GM18870 (cell line): ENCODE data around the gene HIVEP2.

Experiments used
- ATAC-seq: cut with Tn5 transposase; IDR thresholded peaks from one replicate; pipeline ENCODE4 v1.9.1; 2021; ENCODE audit warnings: moderate library complexity; ENCODE audit not compliant: unreplicated experiment

HIVEP2 gene

DNA sequence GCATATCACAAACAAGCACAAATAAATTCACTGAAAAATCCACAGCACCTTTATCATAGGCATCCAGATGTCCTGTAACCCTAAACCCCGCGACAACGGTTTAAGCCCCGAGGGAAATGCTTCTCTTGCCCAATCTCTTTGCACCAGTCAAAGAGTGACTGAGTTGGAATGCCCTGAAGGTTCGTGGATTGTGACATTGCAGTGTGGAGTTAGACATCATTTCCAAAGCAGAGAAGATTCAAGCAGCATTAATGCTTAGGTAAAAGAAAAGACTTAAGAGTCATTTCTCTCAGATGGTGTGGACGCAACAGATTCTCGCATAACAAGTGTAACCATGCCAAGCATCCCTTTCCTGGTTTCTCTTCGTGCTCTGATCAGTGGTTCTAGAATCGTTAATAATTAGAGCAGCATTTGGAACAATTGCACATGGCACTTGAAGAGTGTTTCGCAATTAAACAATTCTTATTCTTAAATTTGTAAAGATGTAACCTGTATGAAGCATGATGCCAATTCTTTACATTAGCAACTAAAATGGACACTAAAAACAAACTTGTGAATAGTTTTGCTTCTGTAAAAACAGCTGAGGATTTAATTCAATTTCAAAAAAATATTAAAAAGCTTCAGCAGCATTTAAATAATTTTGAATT is 121.6 kb downstream of the HIVEP2 start:
- no peak for ATAC-seq

DNA sequence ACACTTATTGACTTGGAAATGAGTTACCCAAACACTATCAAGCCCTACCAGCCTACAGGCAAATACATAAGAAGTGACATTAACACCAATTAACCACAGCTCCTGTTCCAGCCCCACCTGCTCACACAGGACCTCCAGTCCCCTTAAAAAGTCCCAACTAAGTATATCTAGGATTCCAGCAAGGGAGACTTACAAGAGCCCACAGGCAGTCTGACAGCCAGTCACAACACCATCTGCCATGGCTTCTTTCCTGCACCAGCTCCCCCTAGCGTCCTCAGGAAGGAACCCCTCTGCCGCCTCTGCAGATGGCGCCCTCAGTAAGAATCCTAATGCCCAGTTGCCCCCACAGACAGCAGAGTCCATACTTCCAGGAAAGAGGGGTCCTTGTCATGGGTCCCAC is 122.1 kb downstream of the HIVEP2 start:
- ATAC-seq, result no peak

DNA sequence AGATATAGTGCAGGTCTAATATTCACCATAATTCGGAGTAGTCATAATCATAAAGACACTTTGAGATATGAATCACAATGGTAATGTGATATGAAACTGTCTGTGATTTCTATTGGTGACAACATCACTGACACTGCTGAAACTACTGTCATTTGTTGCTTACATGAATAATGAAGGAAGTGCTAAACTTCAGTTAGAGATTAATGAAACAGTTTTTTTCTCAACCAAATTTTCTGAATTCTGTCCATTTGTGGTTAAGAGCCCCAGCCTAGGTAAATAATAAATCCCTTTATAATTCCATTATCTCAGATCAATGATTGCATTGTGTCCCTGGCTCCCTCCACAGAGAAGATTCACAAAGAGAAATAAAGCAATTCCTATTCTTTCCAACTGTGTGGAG is 122.6 kb downstream of the HIVEP2 start:
- ATAC-seq, result peak; percentile 87

- ATAC-seq, result no peak
Observed at GRCh38 chr6:142821860-142822259, 123.1 kb downstream of the HIVEP2 start.

GRCh38 chr6:142821164-142821716 is 123.7 kb downstream of the HIVEP2 start:
- no peak for ATAC-seq

- no peak for ATAC-seq
Observed at GRCh38 chr6:142820338-142821051, 124.5 kb downstream of the HIVEP2 start.

DNA sequence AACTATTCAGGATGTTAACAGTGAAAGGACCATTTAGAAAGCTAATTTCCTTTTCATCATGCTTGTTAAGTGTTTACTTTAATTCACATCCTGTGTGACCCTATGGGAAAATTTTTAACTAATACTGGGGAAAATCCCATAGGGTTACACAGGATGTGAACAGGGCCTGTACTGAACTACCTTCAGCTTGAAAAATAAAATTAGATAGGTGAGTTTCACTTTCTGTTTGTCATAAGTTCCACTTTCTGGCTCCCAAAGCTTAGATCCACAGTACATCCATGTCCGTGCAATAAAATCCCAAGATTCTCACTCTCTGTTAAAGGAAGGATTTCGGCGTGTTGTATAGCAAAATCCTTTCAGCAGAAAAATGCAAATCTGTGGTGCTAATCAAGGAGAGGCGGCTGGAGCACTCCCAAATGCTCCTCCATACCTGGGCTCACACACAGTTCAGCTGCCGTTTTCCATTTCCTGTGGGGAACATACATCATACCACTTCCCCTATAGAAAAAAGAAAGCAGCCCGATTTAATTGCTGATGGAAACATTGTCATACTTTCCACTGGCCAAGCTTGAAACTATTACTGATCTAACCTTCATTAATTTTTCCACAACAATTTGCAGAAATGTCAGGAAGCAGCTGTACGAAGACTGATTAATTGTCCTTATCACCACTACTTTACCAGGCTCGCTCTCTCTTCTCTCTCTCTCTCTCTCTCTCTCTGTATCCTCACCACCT is 125.2 kb downstream of the HIVEP2 start:
- peak; percentile 63 for ATAC-seq

DNA sequence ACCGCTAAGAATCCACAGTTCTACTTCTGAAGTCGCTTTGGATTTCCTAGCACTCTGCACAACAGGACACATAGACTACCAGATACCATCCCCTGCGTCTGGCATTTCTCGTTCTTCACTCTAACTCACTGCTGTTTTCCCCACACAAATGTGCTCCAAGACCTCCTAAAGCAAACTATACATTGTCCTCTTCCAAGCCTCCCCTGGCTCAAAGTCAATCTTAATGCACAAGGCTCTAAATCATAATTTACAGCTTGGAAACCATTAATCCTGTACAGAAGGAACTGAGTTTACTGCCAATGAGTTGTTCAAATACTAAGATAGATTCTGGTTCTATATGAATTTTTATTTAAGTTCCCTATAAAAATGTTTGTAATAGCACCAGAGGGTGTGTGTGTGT is 128.5 kb downstream of the HIVEP2 start:
- ATAC-seq, result no peak

- ATAC-seq, result no peak
Observed at GRCh38 chr6:142816031-142816430, 128.9 kb downstream of the HIVEP2 start.

- ATAC-seq, result no peak
Observed at GRCh38 chr6:142811923-142812322, 133.1 kb downstream of the HIVEP2 start.

DNA sequence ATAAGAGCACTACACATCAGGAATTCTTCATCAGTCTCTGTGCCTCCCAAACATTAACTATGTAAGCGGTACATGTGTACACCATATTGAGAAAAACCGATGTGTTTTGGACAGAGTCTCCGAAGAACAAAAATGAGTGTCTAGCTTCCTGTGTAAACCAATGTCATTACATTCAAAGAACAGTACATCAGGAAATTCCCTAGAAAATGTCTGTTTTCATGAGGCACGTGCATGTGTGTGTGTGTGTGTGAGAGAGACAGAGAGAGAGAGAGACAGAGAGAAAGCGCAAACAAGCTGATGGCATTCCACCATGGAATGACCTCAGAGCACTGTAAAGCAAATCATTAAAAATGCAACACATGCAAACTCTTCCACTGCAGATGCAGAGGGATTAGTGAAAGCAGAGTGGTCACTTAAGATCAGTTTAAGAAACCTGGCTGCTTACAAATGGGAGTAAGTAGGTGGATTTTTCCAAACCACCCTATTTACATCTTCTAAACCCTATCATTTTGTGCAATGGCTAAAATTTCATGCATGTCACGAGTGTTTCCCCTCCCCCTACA is 133.9 kb downstream of the HIVEP2 start:
- ATAC-seq, result no peak

GRCh38 chr6:142809947-142810346 is 135.0 kb downstream of the HIVEP2 start:
- ATAC-seq, result no peak

GRCh38 chr6:142808405-142809061 is 136.4 kb downstream of the HIVEP2 start:
- no peak for ATAC-seq

DNA sequence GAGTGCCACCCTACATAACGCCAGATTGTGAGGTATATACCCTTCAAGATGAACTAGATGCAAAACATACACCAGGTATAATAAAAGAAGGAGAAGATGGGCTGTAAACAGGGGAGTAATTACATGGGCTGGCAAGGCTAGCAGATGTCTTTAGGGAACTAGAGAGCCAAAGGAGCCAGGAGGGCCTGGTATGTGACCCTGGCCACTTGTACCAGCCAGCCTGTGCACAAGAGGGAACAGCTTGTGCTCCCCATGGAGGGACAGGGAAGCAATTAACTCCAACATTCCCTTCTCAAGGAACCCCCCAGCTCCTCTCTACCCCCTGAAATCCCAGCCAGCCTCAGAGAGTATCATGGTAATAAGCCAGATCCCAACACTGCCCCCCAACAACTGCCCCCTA is 139.9 kb downstream of the HIVEP2 start:
- no peak for ATAC-seq

DNA sequence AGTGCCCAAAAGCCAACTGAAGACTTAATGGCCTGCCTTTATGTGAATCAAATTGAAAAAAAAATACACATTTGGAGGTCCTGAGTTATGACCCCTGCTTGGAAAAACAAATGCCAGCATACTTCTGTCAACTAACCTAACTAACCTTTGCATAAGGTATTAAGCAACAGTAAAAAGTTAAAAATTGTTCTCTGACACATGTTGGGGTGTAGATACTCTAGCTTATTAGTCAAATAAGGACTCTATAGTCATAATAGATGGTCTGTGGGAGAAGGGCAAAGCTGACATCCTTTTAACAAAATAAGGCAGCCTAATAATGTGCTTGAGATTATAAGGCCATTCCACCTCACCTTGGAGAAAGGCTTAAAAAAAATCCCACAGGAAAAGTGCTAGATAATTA is 140.5 kb downstream of the HIVEP2 start:
- no peak for ATAC-seq

DNA sequence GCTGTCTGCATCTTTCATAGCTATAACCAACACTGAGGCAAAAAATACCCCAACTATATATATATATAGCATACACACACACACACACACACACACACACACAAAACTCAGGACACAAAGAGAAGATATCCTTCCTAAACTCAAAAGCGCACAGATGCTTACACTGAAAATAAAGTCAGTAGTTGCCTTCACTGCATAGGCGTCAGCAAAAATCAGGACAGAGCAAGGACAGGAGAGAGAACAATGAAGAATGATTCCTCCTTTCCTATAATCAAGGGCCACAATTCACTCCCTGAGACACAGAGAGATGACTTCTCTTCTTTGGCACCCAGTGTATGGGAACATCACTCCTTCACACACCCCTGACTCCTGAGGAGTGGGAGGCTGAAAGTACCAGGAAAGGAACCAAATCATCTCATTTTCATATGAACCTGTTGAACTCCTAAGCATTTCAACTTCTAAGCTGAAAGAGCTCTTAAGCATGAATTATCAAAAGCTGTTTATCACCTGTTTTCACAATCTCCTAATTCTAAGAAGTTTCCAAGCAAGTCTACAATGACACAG is 141.4 kb downstream of the HIVEP2 start:
- ATAC-seq, result no peak

DNA sequence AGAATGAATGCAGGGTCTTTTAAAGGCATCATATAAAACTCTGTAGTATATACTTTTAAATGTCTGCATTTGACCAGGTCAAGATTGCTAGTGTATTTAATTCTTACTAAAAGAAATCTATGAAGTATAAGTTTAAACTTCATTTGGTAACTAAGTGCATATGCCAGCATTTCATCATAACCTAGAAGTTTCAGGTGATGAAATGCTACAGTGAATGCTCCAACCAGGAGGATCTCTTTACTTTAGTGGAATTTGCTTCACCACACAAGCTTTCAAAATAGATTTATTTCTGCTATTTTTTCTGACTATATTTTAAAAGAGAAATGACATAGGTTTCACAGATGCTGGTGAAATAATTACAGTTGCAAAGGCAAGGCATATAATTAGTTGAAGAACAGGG is 141.9 kb downstream of the HIVEP2 start:
- ATAC-seq, result no peak

- ATAC-seq, result no peak
Observed at GRCh38 chr6:142802124-142802523, 142.9 kb downstream of the HIVEP2 start.

DNA sequence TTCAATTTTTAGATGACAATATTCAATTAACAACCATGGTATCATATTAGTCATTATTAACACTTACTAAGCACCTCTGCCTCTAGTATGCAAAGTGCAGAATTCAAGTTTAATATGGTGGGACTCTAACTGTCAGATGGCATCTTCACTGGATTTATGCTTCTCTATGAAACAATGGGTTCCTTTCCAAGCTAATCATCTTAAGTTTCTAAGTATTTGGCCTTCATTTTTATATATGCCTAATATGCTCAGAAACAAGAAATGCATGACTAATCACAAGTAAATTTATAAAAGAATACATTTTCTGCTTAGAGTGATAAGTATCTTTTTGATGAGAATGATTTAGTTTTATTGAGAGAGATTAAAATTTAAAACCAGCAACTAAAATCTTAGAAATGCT is 144.7 kb downstream of the HIVEP2 start:
- ATAC-seq, result no peak

- ATAC-seq, result no peak
Observed at GRCh38 chr6:142799639-142800038, 145.3 kb downstream of the HIVEP2 start.

DNA sequence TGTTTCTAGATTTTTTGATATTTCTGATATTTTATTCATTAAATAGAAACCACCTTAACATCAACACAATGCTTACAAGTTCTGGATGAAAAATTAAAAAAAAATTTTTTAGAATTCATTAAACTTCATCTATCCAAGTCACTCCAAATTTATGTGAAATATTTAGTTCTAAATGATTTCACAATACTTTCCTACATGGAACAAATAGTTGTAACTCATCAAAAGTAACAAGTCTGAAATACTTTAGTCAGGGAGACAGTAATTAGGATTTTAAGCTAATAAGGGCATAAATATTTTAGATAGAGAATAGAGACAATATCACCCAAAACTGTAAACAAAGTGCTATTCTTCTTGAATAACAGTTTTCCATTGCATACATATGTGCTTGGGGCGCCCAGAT is 147.8 kb downstream of the HIVEP2 start:
- ATAC-seq, result no peak
